ENCODE results near the gene MVK.

DNA sequence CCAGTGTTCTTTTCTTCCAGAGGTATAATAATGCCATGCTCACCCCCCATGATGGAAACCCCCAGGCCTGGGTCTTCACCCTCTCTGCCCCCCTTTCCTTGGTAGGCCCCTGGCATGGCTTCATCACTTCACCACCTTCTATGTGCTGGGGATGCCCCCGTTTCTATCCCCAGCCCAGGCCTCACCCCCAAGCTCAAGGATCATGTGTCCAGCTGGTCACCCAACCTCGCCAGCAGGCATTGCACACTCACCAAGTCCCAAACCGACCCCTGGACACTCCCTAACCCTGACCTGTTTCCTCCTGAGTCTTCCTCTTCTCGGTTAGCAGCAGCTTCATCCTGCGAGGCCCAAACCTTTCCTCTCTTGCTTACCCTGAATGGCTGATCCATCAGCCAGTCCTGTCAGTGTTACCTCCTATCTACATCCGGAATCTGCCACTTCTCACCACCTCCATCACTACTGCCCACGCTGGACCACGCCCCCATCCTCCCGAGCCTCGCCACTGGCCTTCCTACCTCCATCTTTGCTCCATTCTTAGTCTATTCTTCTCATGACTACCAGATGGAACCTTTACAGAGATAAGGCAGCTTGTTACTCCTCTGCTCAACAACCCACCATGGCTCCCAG lies 69.0 kb downstream of the MVK start:
- TF ChIP-seq CTCF (conservative IDR thresholded peaks at IDR 0.05 in 1 of 2, IDR thresholded peaks at IDR 0.05 in 1 of 2; ENCODE audit: low read depth in 1 of 2, low read length in 2 of 2) (no peak), EZH2 (IDR thresholded peaks at IDR 0.05; ENCODE audit: low read length, missing control alignments) (no peak)

Measured in fibroblast of lung (primary cell).